H7 (cell line): ENCODE results near the gene SALL2. TPM values are rescaled to one million over a fixed set of nuclear protein-coding genes. Genes with fewer than 3 reads are reported as not detected.
A peak's percentile ranks its signal among the peaks of the same experiment; 100 is the strongest.
"Not testable (repeated sequence)": the region's sequence is repeated elsewhere in the genome, so short reads cannot be mapped to it uniquely, and the experiment has no call there.

ENCODE experiments used
- DNase-seq: peaks from one replicate; pipeline ENCODE4 v3.0.0; 2012
- H3K27me3 ChIP-seq: 2 replicates; pipeline ENCODE4 v1.6.0; 2011; ENCODE audit warnings: mild to moderate bottlenecking, low read length; ENCODE audit not compliant: control insufficient read depth, insufficient read depth
- H3K36me3 ChIP-seq: replicated peaks from 2 replicates; pipeline ENCODE4 v1.5.1; 2011; ENCODE audit warnings: low read length; ENCODE audit not compliant: control insufficient read depth, insufficient read depth
- H3K4me3 ChIP-seq: 2 replicates; pipeline ENCODE4 v1.5.1; 2011; ENCODE audit warnings: low read depth, mild to moderate bottlenecking, control low read depth, low read length, moderate library complexity; ENCODE audit not compliant: insufficient read depth
- total RNA-seq: library from RNA; depleted of rRNA; stranded (reverse); fragments of >200 nt; shearing (Covaris generic); gene quantifications from 2 replicates; pipeline ENCODE4 v1.2.3, GENCODE V29; 2014; rRNA removed

Gene SALL2
- 123 and 170 TPM in 2 replicates for total RNA-seq

GRCh38 chr14:21525962-21526671, at the start of gene SALL2:
Gene SALL2 (minus strand): TSS chr14:21526346. CDS start chr14:21526127, 219 bp downstream.
- Histone ChIP-seq H3K27me3 (no peaks in the 10 kb centered on the region), H3K36me3 (peaks cover 40% of the 10 kb centered on the region), H3K4me3 (peak within 1 kb of the TSS; percentile 66)
- peak; percentile 96 for DNase-seq

- no peaks in the 10 kb centered on the region for H3K27me3 ChIP-seq
- no peaks in the 10 kb centered on the region for H3K36me3 ChIP-seq
- no peak overlapping the region for H3K4me3 ChIP-seq
- DNase-seq = peak; percentile 27
These were observed 49.5 kb upstream of the SALL2 start for GRCh38 chr14:21575661-21576060.

- H3K4me3 ChIP-seq = no peak overlapping the region
- DNase-seq = no peak
- H3K36me3 ChIP-seq = no peaks in the 10 kb centered on the region
- no peaks in the 10 kb centered on the region for H3K27me3 ChIP-seq
These were observed 46.5 kb upstream of the SALL2 start for GRCh38 chr14:21572604-21573003.

- Histone ChIP-seq H3K36me3 (no peaks in the 10 kb centered on the region), H3K4me3 (no peak overlapping the region), H3K27me3 (no peaks in the 10 kb centered on the region)
- no peak for DNase-seq
These were observed 32.6 kb upstream of the SALL2 start for GRCh38 chr14:21558703-21559170.

GRCh38 chr14:21557084-21557901, 31.1 kb upstream of the SALL2 start:
- no peaks in the 10 kb centered on the region for H3K27me3 ChIP-seq

GRCh38 chr14:21556378-21557083, 30.4 kb upstream of the SALL2 start:
- Histone ChIP-seq H3K36me3 (no peaks in the 10 kb centered on the region), H3K27me3 (no peaks in the 10 kb centered on the region), H3K4me3 (no peak overlapping the region)
- no peak for DNase-seq

More at GRCh38 chr14:21557084-21557901, 31.1 kb upstream of the SALL2 start:
- H3K36me3 ChIP-seq = no peaks in the 10 kb centered on the region
- no peak overlapping the region for H3K4me3 ChIP-seq
- peak; percentile 83 for DNase-seq

GRCh38 chr14:21553266-21553665, 27.1 kb upstream of the SALL2 start:
- H3K36me3 ChIP-seq = no peaks in the 10 kb centered on the region
- H3K27me3 ChIP-seq = no peaks in the 10 kb centered on the region
- peak; percentile 19 for DNase-seq
- no peak overlapping the region for H3K4me3 ChIP-seq

GRCh38 chr14:21544588-21544987, 18.4 kb upstream of the SALL2 start:
- not testable (repeated sequence) for H3K36me3 ChIP-seq, H3K4me3 ChIP-seq, DNase-seq, H3K27me3 ChIP-seq

GRCh38 chr14:21543963-21544362, 17.8 kb upstream of the SALL2 start:
- Histone ChIP-seq H3K4me3 (no peak overlapping the region), H3K36me3 (no peaks in the 10 kb centered on the region)
- no peak for DNase-seq

GRCh38 chr14:21543521-21543960, 17.4 kb upstream of the SALL2 start:
- peak; percentile 54 for DNase-seq
- Histone ChIP-seq H3K36me3 (no peaks in the 10 kb centered on the region), H3K27me3 (no peaks in the 10 kb centered on the region), H3K4me3 (no peak overlapping the region)

More at GRCh38 chr14:21543963-21544362, 17.8 kb upstream of the SALL2 start:
- no peaks in the 10 kb centered on the region for H3K27me3 ChIP-seq

GRCh38 chr14:21541413-21542074, 15.4 kb upstream of the SALL2 start:
- Histone ChIP-seq H3K27me3 (no peaks in the 10 kb centered on the region), H3K4me3 (no peak overlapping the region), H3K36me3 (no peaks in the 10 kb centered on the region)
- DNase-seq = no peak

GRCh38 chr14:21539189-21539940, 13.2 kb upstream of the SALL2 start:
- no peak overlapping the region for H3K4me3 ChIP-seq
- DNase-seq = peak; percentile 37
- H3K36me3 ChIP-seq = no peaks in the 10 kb centered on the region
- no peaks in the 10 kb centered on the region for H3K27me3 ChIP-seq

- DNase-seq = peak; percentile 31
- Histone ChIP-seq H3K27me3 (no peaks in the 10 kb centered on the region), H3K4me3 (peak overlapping the region; percentile 85)
These were observed 10.9 kb upstream of the SALL2 start for GRCh38 chr14:21537090-21537424.

More at GRCh38 chr14:21537090-21537424, 10.9 kb upstream of the SALL2 start:
- 0 out of 2 replicates have a peak, but pooled peaks cover under 1% of the 10 kb centered on the region for H3K36me3 ChIP-seq
